Activated T-cell treated with anti-CD3 and anti-CD28 coated beads for 4 hours (primary cell): Measurements from ENCODE around the gene CELA2B.
"Not testable (repeated sequence)": the region's sequence is repeated elsewhere in the genome, so short reads cannot be mapped to it uniquely, and the experiment has no call there.

Experiments
- DNase-seq: peaks from one replicate; pipeline ENCODE4 v3.0.0-alpha.2; 2020

Gene CELA2B

GRCh38 chr1:15445390-15446122 is 30.3 kb upstream of the CELA2B start:
- DNase-seq: no peak

DNA sequence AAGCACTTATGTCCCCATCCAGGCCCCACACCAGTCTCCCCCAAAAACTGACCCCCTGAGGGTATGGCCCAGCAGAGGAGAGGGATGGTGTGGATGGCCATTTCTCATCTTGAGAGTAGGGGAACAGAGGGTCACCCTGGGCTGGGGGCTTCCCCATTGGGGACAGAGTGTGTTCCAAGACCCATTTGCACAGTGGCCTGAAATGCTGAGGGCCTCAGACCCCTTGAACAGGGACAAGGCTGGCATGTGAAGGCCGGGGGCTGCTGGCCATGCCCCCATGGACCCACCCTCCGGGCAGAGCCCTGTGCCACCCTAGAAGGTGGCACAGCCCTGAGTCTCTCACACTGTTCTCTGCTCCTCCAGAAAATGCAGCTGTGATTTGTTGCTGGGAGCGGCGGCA is 29.7 kb upstream of the CELA2B start:
- no peak for DNase-seq

GRCh38 chr1:15448877-15449462 is 26.9 kb upstream of the CELA2B start:
- no peak for DNase-seq

- no peak for DNase-seq
Measured at GRCh38 chr1:15449567-15449966, 26.3 kb upstream of the CELA2B start.

- DNase-seq: no peak
Measured at GRCh38 chr1:15451014-15451722, 24.7 kb upstream of the CELA2B start.

GRCh38 chr1:15452216-15452615 is 23.7 kb upstream of the CELA2B start:
- no peak for DNase-seq

DNA sequence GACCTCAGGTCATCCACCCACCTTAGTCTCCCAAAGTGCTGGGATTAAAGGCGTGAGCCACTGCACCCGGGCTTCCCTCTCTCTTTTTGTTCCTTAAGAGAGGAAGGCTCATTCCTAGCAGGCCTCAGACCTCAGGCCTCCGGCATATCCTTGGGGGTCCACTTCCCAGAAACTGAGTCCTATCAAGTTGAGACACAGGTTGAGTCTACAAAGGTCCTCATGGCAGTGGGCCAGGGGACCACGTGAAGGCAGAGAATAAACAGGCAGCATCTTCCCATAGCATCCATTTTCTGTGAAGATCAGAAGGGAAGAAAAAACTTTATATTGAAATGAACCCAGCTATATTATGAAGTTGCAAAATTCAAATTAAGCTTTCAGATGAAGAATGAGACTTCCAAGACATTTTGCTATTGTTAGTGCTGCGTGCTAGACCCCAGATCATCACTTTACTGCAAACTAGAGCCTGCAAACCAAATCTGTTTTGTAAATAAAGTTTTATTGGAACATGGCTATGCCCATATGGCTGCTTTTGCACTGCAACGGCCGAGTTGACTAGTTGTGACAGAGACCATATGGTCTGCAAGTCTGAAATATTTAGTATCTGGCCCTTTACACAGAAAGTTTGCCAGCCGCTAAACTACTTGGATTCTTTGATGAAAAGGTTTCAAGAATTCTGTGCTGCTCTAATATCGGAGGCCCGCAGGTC is 22.9 kb upstream of the CELA2B start:
- no peak for DNase-seq

- no peak for DNase-seq
Measured at GRCh38 chr1:15453734-15454133, 22.2 kb upstream of the CELA2B start.

GRCh38 chr1:15454256-15454655 is 21.6 kb upstream of the CELA2B start:
- no peak for DNase-seq

DNA sequence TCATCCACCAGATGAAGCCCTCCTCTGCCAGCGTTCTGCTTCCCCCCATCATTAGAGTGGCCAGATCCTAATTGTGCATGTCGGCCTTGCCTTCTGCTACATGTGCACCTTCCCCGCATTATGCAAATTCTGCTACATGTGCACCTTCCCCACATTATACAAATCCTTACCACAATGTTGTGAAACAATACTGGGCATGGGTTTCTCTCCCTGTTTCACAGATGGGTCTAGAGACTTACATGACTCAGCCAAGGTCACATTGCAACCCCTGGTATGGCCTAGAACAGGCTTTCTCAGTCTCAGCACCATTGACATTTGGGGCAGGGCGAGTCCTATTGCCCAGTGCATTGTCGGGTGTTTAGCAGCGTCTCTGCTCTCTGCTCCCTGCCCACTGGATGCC is 20.4 kb upstream of the CELA2B start:
- no peak for DNase-seq

DNA sequence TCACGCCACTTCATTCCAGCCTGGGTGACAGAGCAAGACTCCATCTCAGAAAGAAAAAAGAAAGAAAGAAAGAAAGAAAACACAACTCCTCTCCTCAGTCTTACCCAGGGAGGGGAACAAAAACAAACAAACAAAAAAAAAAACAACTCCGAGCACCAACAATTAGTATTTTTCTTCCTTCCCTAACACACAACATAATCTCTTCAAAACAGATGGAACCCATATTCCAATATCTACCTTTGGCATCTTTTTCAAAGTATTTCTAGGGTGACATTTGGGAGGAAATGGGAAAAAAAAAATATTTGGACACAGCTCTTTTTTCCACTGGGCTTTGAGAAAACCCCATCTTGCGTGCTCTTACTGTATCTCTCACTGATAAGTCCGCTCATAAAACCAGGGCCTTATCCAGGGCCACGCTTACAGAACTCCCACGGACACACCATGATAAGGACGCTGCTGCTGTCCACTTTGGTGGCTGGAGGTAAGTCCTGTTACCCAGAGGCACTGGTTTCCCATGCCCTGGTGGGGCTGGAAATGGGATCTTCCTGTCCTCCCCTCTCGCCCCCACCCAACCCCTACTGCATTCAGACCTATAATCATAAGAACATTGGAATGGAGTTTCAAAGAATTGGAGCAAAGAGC is 19.5 kb upstream of the CELA2B start, which contains the start of gene CELA2A:
Gene CELA2A (plus strand): TSS at position 420 of the 642 bp plus-strand sequence. CDS start 22 bp downstream, at position 442.
- DNase-seq: no peak

- DNase-seq: no peak
Measured at GRCh38 chr1:15457585-15457984, 18.3 kb upstream of the CELA2B start.

DNA sequence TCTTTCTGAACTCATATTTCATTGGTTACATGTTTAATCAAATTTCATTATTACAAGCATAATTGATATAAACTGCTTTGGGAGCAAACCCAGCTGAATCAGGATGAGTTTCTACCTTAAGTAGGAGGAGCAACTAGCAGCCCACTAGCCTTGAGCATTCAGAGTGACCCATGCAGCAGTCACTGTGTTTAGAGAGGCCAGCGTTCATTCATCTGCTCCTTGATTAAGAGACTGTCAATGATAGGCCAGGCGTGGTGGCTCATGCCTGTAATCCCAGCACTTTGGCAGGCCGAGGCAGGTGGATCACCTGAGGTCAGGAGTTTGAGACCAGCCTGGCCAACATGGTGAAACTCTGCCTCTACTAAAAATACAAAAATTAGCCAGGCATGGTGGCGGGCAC is 17.5 kb upstream of the CELA2B start:
- DNase-seq: not testable (repeated sequence)

DNA sequence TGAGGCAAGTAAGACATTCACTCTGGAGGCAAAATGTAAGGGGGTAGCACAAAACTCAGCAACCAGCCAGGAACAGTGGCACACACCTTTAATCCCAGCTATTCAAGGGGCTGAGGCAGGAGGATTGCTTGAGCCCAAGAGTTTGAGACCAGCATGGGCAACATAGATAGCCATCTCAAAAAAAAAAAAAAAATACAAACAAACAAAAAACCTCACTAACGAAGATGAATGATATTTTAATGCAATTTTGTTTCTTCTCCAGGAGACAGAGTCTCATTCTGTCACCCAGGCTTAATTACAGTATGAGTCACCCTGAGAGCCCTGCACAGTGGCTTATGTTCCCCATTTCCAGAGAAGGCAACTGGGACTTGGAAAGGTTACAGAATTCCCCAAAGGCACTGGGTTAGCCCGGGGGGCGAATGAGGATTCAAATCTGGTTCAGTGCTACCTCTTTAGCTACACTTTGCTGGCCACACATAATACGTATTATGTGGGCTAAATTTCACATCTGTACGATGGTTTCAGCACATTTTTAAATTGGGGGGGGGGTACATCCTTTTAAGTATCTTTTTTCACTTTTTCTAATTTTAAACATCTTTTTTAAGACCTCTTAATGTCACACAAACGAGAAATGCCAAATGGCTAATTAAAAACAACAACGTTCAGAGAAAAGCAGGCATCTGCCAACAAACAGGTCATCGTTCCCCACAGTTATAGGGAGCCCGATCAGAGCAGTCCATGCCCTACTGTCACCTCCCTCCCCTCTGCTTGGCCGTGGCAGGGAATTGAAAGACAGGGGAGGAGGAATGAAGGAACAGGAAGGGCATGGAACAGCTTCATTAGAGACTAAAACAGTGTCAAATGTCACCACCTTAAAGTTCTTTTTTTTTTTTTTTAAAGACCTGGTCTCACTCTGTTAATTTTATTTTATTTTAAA is 15.9 kb upstream of the CELA2B start:
- DNase-seq: no peak

DNA sequence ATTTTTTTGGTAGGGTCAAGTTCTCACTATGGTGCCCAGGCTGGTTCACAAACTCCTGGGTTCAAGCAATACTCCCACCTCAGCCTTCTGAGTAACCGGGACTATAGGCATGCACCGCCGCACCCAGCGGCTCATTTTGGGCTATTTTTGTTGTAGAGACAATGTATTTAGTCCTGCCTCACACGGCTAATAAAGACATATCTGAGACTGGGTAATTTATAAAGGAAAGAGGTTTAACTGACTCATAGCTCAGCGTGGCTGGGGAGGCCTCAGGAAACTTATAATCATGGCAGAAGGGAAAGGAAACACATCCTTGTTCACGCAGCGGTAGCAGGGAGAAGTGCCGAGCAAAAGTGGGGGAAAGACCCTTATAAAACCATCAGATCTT is 15.2 kb upstream of the CELA2B start:
- no peak for DNase-seq

GRCh38 chr1:15463064-15463800 is 12.7 kb upstream of the CELA2B start:
- DNase-seq: not testable (repeated sequence)

DNA sequence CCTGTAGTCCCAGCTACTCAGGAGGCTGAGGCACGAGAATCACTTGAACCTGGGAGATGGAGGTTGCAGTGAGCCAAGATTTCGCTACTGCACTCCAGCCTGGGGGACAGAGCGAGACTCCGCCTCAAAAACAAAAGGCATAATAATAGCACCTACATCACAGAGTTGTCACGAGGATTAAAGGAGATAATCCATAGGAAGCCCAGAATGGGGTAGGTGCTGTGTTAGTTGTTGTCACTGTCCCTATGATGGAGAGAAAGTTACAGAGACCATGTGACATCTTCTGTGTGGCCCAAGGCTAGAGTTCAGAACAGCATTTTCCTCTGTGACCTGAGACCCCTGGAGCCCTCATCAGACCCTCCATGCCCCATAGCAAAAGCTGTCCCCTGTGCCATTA is 12.0 kb upstream of the CELA2B start:
- not testable (repeated sequence) for DNase-seq

DNA sequence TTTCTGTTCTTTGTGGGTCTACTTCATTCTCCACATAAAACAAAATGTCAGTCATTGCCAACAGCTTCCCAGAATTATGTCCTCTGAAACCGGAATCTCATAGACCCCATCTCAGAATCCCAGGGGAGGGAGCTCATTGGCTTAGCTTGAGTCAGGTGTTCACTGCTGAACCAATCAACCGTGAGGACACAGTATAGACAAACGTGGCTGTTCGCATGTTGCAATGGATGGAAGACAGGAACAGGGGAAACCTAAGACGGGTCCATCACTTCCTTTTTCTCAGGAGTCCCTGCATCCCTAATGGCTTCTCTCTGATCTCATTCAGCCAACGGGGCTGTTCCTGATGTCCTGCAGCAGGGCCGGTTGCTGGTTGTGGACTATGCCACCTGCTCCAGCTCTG is 10.2 kb upstream of the CELA2B start:
- no peak for DNase-seq

DNA sequence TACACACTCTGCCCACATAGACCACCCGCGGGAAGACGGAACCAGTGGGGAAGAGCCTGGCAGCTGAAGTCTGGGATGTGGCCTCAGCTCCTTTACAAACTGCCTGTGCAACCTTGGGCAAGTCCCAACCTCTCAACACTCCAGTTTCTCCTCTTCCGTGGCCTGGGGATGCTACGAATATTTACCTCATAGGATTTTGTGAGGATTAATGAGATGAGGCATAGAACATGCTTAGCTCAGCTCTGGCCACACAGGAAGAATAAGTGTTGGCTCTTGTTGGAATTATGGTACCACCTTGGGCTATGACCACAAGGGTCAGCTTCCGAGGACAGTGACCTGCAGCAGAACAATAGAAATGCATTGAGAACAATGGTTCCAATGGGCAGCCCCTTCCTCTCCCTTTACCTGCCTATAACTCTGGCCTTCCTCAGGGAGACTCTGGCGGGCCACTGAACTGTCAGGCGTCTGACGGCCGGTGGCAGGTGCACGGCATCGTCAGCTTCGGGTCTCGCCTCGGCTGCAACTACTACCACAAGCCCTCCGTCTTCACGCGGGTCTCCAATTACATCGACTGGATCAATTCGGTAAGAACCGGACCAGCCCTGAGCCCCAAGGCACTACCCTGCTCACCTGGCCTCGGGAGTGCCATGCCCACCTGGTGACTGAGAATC is 8.8 kb upstream of the CELA2B start:
- DNase-seq: not testable (repeated sequence)

DNA sequence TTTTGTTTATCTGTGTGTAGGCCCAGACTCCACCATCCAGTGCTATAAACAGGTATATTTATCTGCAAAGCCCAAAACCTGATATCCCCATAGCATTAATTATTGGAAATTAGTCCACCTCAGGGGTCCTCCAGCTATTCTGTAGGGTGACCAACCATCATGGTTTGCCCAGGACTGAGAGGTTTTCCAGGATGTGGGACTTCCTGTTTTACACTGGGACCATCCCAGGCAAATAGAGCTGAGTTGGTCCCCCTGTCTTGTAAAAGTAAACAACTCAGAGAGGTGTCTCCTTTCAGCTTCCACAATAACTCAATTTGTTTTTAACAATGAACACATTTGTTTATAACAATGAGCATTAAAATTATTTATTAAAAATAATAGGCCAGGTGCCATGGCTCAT is 7.8 kb upstream of the CELA2B start:
- no peak for DNase-seq
